ENCODE measurements around the gene C22orf23.

C22orf23 gene

DNA sequence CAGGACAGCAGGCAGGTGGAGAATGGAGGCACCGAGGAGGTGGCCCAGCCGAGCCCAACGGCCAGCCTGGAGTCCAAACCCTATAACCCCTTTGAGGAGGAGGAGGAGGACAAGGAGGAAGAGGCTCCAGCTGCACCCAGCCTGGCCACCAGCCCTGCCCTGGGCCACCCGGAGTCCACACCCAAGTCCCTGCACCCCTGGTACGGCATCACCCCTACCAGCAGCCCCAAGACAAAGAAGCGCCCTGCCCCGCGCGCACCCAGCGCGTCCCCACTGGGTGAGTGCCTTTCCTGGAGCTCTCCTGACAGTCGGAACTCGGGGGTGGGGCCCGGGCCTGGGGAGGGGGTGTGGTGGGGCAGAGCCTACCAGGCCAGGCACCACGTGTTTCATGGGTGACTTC is 27.6 kb downstream of the C22orf23 start:
- DNase-seq (ENCODE audit: low read depth in 2 of 2): no peak

- no peak for DNase-seq (ENCODE audit: low read depth in 2 of 2)
These were observed 28.1 kb downstream of the C22orf23 start for GRCh38 chr22:37925330-37925729.

DNA sequence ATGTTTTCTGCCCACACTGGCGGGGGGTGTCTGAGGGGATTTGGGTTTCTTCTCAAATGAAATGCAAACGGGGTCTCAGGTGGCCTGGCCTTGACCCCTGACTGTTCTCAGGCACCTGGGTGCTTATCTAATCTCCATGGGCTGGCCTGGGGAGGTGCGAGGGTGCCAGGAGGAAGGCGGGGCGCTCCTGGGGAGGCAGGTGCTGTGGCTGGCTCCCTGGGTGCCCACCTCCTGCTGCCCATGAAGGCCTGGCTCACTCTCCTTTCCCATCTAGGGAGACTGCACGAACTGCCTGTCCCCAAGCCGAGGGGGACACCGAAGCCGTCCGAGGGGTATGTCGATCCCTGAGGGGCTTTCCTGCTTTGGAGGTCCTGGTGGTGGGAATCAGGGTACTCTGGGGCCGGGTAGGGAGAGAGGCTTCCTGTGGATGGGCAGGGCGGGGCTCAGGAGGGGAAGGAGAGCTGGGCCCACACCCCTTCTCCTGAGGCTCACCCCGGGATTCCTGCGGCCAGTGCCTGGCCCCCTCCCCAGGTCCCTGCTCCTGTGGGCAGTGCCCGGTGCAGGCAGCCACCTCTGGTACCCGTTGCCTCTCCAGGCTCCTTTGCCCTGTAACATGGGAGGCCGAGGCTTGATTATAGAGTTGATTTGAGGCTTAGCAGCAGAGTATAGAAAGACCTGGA is 28.9 kb downstream of the C22orf23 start:
- DNase-seq (ENCODE audit: low read depth in 2 of 2): no peak

DNA sequence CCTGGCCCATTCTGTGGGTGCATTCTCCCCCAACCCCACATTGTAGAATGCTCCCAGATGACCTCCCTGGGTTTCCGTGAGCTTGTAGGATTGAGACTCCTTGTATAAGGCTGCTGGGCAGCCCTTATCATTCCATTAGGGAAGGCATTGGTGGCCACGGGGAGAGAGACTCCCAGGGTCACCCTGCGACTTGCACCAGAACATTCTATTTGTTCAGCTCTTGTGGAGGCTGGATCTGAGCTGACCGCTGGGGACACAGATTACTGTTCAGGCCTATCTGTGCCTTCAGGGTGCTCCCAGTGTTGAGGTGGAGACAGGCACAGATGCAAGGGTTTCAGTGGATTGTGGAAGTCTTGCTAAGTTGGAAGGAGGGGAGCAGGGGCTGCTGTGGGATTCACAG is 29.5 kb downstream of the C22orf23 start:
- DNase-seq (ENCODE audit: low read depth in 2 of 2): no peak

DNA sequence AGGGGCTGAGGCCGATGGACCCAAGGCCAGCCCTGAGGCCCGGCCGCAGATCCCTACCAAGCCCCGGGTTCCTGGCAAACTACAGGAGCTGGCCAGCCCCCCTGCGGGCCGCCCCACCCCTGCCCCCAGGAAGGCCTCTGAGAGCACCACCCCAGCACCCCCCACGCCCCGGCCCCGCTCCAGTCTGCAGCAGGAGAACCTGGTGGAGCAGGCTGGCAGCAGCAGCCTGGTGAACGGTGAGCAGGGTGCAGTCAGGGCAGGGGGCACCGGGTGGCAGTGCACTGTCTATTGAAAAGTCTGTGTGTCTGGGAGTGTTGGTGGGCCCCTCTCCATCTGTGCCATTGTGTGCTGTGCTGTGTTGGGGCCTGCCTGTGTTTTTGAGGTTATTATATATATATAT is 31.2 kb downstream of the C22orf23 start:
- no peak for DNase-seq (ENCODE audit: low read depth in 2 of 2)

- DNase-seq (ENCODE audit: low read depth in 2 of 2): no peak
These were observed 33.3 kb downstream of the C22orf23 start for GRCh38 chr22:37920126-37920525.

DNA sequence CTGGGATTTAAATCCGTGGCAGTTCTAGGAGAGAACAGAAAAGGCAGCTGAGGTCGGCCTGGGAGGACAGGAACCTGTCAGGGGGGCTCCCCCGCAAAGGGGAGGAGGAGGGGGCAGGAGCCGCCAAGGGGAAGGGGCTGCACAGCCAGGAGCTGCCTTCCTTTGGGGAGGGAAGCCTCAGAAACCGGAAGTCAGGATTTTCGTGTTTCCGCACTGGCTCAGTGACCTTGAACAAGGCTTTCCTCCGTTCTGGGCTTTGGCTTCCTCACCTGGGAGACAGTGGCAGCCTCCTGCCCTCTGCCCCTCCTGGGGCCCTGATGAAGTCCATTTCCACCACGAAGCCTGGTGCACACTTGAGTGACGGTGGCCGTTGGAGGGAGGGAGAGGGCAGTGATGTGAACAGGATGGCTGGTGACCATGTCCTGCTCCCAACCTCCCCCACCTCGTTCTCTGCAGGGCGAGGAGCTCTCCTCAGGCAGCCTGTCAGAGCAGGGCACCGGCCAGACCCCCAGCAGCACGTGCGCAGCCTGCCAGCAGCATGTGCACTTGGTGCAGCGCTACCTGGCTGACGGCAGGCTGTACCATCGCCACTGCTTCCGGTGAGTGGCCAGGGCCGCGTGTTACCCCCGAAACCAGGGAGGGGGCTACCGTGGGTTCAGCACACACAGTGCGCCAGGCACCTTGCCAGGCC is 34.7 kb downstream of the C22orf23 start:
- DNase-seq (ENCODE audit: low read depth in 2 of 2): no peak

GRCh38 chr22:37917874-37918548 is 35.4 kb downstream of the C22orf23 start:
- DNase-seq (ENCODE audit: low read depth in 2 of 2): no peak

- DNase-seq (ENCODE audit: low read depth in 2 of 2): no peak
These were observed 37.1 kb downstream of the C22orf23 start for GRCh38 chr22:37916311-37916710.

DNA sequence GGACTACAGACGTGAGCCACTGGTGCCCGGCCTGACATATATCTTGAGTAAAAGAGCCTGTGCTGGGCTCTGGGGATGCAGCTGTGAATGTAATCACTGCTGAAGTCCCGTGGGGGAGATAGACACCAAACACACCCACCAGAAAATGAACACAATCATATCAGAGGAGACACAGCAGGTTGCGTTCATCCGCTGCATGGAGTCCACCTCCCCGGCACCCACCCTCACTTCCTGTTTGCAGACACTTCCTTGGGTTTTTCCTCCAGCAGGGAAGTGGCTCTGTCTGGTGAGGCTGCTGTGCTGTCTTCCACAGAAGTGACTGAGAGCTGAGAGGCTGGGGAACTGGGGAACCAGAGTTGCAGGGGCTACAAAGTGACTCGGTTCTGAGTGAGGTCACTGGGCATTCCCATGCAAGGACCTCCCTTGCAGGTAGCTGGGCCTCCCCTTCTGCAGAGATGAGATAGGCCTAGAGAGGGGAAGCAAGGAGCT is 40.1 kb downstream of the C22orf23 start:
- no peak for DNase-seq (ENCODE audit: low read depth in 2 of 2)

DNA sequence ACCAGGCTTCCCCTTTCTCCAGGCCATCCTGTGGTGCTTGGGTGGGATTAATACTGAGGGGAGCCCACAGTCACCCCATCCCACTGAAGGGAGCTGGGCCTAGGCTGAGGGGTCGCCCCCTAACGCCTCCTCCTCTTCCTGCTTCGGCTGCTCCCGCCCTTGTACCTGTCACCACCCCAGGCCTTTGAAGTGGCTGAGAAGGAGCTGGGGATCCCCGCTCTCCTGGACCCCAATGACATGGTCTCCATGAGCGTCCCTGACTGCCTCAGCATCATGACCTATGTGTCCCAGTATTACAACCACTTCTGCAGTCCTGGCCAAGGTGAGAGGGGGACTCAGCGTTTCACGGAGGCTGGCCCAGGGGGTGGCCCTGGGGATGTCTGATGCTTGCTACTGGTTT is 41.2 kb downstream of the C22orf23 start:
- DNase-seq (ENCODE audit: low read depth in 2 of 2): no peak

- no peak for DNase-seq (ENCODE audit: low read depth in 2 of 2)
These were observed 41.7 kb downstream of the C22orf23 start for GRCh38 chr22:37911697-37912096.

- no peak for DNase-seq (ENCODE audit: low read depth in 2 of 2)
These were observed 42.3 kb downstream of the C22orf23 start for GRCh38 chr22:37910890-37911672.

DNA sequence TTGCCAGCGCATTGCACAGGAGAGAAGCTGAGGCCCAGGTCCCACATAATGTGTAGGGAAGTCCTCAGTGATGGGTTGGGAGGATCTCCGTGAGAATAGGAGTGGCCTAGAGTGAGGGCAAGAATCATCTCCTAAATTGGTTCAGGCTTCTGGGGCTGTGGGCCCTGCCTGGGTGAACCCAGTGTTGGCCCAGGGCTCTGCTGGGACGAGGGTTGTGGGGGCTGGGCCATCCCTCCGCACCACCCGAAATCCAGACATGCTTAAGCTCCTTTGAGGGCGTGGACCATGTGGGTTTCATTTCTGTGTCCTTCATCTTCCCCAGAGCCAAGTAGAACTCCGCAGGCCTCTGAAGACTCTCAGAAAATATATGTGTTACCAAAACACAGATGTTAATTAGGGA is 43.6 kb downstream of the C22orf23 start:
- DNase-seq (ENCODE audit: low read depth in 2 of 2): peak; percentile 60 to 62

DNA sequence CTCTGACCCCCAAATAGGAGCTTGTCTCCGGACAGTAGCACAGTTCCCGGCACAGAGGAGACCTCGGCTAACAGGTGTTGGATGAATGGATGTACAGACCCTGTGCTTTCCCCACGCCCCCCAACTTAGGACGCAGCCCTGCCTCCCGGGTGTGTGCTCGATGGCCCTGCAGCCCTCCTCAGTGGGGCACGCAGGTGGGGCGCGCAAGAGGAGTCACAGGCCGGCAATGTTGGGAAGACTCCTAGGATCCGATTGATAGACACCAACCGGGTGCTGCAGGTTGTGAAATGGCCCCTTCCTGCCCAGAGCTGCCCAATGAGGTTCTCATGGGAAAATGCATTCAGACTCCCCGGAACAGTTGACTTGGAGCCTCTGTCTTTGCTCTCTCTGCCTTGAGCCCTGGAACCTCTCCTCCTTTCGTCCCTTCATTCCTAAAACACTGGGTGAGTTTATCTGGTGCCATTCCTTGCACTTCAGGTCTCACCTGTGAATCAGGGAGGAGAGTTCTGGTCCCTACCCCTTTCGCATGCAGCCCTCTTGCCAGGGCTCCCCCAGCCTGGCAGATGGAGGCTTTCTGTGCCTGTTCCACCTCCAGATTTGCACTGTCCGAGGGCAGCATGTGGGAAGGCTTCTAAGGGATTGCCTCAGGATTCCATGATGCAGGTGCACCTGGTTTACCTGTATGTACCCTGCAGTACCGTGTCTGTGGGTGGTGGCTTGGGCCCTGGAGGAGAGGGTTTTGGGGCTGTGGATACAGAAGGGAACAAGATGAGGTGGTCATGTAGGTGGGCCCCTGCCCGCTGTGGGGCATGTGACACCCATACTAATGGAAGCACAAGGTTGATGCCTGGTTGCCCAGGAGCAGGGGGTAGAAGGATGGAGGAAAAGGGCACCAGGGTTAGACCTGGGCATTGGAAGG is 46.1 kb downstream of the C22orf23 start:
- DNase-seq (ENCODE audit: low read depth in 2 of 2): no peak

GRCh38 chr22:37906364-37907008 is 46.9 kb downstream of the C22orf23 start:
- DNase-seq (ENCODE audit: low read depth in 2 of 2): no peak

- DNase-seq (ENCODE audit: low read depth in 2 of 2): peak; percentile 51
These were observed 47.7 kb downstream of the C22orf23 start, which contains the start of gene MICALL1 for GRCh38 chr22:37905534-37906363. Gene MICALL1 (plus strand): TSS chr22:37906297. CDS start chr22:37906423, 126 bp downstream.

GRCh38 chr22:37904572-37905533 is 48.5 kb downstream of the C22orf23 start:
- DNase-seq (ENCODE audit: low read depth in 2 of 2): peak; percentile 94
